H1 (cell line): ENCODE data around the gene GAREM2. TPM values are rescaled to one million over a fixed set of nuclear protein-coding genes. Genes with fewer than 3 reads are reported as not detected.

Experiments
- ATF2 ChIP-seq: IDR thresholded peaks from 2 replicates; pipeline ENCODE4 v1.6.1; 2012; ENCODE audit warnings: low read length, inconsistent platforms
- BACH1 ChIP-seq: IDR thresholded peaks from 2 replicates; pipeline ENCODE4 v1.6.1; 2012; ENCODE audit warnings: low read length, improper control_type of control experiment
- BRCA1 ChIP-seq: IDR thresholded peaks from 2 replicates; pipeline ENCODE4 v1.6.1; 2012; ENCODE audit warnings: low read depth, low read length, improper control_type of control experiment
- CEBPB ChIP-seq: IDR thresholded peaks from 2 replicates; pipeline ENCODE4 v1.6.1; 2012; ENCODE audit warnings: low read depth, low read length
- NANOG ChIP-seq: IDR thresholded peaks from 2 replicates; pipeline ENCODE4 v1.6.1; 2011; ENCODE audit warnings: low read length, low read depth, mild to moderate bottlenecking, inconsistent platforms; ENCODE audit not compliant: insufficient read depth, poor library complexity, severe bottlenecking
- RXRA ChIP-seq: IDR thresholded peaks from 2 replicates; pipeline ENCODE4 v1.6.1; 2011; ENCODE audit warnings: low read depth, mild to moderate bottlenecking, low read length, moderate library complexity; ENCODE audit not compliant: insufficient read depth
- polyA plus RNA-seq, 7 experiments: library from polyadenylated mRNA; depleted of rRNA in 3 of 7; stranded (reverse) in 5 of 7; unstranded in 2 of 7; fragments of >200 nt in 5 of 7; fragments of 200-250 nt in 2 of 7; gene quantifications; 1 replicate in 5 of 7; 2 replicates in 1 of 7; 4 replicates in 1 of 7; pipeline versions ENCODE4 v1.2.1 to v1.2.3, GENCODE V29; 2011 to 2013; ENCODE audit warnings: missing spikeins in 2 of 7, mixed read lengths in 2 of 7
- total RNA-seq: library from RNA; stranded (reverse); fragmentation: NEBNext Ultra II Directional; extraction: Animal tissue kit (Norgen Biotek cat#: 25700); gene quantifications from 2 replicates; pipeline ENCODE4 v1.2.1, GENCODE V29; 2021

GAREM2 gene
- total and polyA plus RNA-seq, 2 of the 8 experiments (the other 6 are each of a cell fraction or from before 2014, with no cell fraction given) = 19.9 TPM

GRCh38 chr2:26168785-26169184 lies 4.1 kb upstream of the GAREM2 start (continued):
- TF ChIP-seq CEBPB = no peak
- TF ChIP-seq RXRA = no peak
- TF ChIP-seq ATF2 = no peak
- no peak for TF ChIP-seq BRCA1
- no peak for TF ChIP-seq NANOG
- no peak for TF ChIP-seq BACH1
